Right lobe of liver (tissue), 4 donors: Measurements from ENCODE around the gene DSCAML1.

Experiments used
- CTCF ChIP-seq, 4 donors: fragments of 200-600 bp in 3 of 4; fragments of 450-650 bp in 1 of 4; IDR thresholded peaks; one replicate each; pipeline versions ENCODE4 v1.5.1 to v1.8.0; 2016 to 2022; ENCODE audit warnings: antibody characterized with exemption in 4 of 4, mild to moderate bottlenecking in 2 of 4
- POLR2A ChIP-seq: fragments of 450-650 bp; IDR thresholded peaks from one replicate; pipeline ENCODE4 v1.6.1; 2017; ENCODE audit warnings: antibody characterized with exemption, mild to moderate bottlenecking
- donor health status: DM: no; HTN: no; CAD: no.
- donor health status: DM: no; HTN: no; CAD: no.
- donor health status: DM: no; HTN: yes; CAD: no.

- no peak for TF ChIP-seq CTCF (IDR thresholded peaks at IDR 0.05)
- no peak for TF ChIP-seq POLR2A
Measured at GRCh38 chr11:117712530-117712929, 84.5 kb downstream of the DSCAML1 start.
